ENCODE results near the gene TRAPPC8.

TRAPPC8 gene, protein sequence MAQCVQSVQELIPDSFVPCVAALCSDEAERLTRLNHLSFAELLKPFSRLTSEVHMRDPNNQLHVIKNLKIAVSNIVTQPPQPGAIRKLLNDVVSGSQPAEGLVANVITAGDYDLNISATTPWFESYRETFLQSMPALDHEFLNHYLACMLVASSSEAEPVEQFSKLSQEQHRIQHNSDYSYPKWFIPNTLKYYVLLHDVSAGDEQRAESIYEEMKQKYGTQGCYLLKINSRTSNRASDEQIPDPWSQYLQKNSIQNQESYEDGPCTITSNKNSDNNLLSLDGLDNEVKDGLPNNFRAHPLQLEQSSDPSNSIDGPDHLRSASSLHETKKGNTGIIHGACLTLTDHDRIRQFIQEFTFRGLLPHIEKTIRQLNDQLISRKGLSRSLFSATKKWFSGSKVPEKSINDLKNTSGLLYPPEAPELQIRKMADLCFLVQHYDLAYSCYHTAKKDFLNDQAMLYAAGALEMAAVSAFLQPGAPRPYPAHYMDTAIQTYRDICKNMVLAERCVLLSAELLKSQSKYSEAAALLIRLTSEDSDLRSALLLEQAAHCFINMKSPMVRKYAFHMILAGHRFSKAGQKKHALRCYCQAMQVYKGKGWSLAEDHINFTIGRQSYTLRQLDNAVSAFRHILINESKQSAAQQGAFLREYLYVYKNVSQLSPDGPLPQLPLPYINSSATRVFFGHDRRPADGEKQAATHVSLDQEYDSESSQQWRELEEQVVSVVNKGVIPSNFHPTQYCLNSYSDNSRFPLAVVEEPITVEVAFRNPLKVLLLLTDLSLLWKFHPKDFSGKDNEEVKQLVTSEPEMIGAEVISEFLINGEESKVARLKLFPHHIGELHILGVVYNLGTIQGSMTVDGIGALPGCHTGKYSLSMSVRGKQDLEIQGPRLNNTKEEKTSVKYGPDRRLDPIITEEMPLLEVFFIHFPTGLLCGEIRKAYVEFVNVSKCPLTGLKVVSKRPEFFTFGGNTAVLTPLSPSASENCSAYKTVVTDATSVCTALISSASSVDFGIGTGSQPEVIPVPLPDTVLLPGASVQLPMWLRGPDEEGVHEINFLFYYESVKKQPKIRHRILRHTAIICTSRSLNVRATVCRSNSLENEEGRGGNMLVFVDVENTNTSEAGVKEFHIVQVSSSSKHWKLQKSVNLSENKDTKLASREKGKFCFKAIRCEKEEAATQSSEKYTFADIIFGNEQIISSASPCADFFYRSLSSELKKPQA (N-terminal part only)

DNA sequence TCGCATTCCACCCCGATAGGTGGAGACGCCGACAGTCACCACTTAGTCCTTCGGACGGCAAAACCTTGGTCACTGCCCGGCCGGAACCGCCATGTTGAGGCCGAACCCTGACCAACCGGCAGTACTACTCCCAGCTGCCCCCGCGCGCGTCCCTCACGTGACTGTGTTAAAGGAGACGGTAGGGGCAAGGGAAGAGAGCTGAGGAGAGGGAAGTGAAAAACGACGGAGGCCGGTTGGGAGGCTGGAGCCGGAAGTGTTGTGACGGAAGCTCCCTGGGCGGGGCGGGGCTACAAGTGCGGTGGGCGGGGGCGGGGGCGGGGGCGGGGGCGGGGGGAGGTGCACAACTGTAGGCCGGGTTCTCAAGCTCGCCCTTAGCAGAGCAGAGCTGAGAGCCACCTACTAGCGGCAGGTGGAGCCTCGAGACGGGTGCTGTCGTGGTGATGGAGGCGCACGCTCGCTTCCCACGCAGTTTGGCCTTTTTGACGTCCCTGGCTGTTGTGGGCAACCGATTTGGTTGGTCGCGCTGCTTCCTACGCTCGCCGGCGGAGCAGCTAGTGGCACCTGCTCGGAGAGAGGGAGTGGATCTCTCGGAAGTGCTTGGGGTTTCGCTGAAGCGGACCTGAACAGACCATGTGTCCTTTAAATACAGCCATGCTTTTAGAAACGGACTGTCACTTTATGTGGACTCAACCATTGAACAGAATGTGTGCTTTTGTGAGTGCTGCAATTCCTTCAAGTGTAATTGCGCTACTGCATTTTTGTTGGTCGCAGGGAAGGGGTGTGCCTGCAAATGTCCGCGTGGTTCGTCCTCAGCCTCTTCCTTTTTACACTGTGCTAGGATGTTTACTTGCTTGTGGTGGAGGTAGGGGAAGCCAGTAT, at the start of gene TRAPPC8:
Gene TRAPPC8, minus strand, starts transcription at position 130 of the 879 bp plus-strand sequence. CDS start 364 bp downstream, outside the sequence.
- H3K27me3 ChIP-seq (ENCODE audit: control insufficient read depth, insufficient read depth, low read length) = no peaks in the 10 kb centered on the region
- H3K9me3 ChIP-seq (ENCODE audit: control insufficient read depth, low read depth, low read length) = no peaks in the 10 kb centered on the region
- peak within 1 kb of the TSS; percentile 96 for H3K4me3 ChIP-seq (ENCODE audit: low read length)
- H3K27ac ChIP-seq (ENCODE audit: low read length) = peak within 1 kb of the TSS; percentile 80
- H3K4me1 ChIP-seq (ENCODE audit: control insufficient read depth, low read depth, low read length) = peaks cover 14% of the 10 kb centered on the region
- H3K36me3 ChIP-seq (ENCODE audit: control insufficient read depth, low read depth, low read length) = no peaks in the 10 kb centered on the region
- H3K9ac ChIP-seq (ENCODE audit: low read length) = peak within 1 kb of the TSS; percentile 94

DNA sequence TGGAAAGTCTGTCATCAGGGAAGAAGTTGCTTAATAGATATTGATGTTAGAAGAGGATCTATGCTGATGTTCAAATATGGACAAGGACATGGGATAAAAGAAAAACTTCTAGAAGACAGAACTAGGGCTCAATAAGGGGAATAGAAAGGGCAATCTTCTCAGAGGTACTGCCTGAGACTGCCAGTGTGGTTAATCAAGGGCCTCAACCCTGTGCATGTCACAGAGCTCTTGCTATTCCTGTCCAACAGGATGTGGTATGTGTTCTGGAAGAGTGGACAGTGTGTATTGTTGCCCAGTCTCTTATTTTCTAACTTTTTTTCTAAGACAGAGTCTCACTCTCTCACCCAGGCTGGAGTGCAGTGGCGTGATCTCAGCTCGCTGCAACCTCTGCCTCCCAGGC, 47.9 kb upstream of the TRAPPC8 start:
- H3K4me3 ChIP-seq (ENCODE audit: low read length) = no peak overlapping the region
- H3K4me1 ChIP-seq (ENCODE audit: control insufficient read depth, low read depth, low read length) = no peaks in the 10 kb centered on the region
- H3K27ac ChIP-seq (ENCODE audit: low read length) = no peak overlapping the region
- H3K9me3 ChIP-seq (ENCODE audit: control insufficient read depth, low read depth, low read length) = no peaks in the 10 kb centered on the region
- H3K27me3 ChIP-seq (ENCODE audit: control insufficient read depth, insufficient read depth, low read length) = no peaks in the 10 kb centered on the region
- H3K9ac ChIP-seq (ENCODE audit: low read length) = no peak overlapping the region
- no peaks in the 10 kb centered on the region for H3K36me3 ChIP-seq (ENCODE audit: control insufficient read depth, low read depth, low read length)

DNA sequence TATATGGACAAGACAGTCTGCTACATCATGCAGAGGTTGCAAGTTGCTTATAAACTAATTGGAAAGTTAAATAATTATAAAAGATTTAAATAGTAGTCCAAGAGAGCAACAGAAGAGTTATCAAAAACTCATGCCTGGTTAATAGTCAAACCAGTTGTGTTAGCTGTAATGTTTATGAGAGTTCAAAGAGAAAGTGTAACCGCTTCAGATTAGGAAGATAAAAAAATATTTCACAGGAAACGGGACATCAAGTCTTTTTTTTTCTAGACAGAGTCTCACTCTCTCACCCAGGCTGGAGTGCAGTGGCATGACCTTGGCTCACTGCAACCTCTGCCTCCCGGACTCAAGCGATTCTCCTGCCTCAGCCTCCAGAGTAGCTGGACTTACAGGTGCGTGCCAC, 41.0 kb upstream of the TRAPPC8 start:
- Histone ChIP-seq H3K36me3 (ENCODE audit: control insufficient read depth, low read depth, low read length) (no peaks in the 10 kb centered on the region), H3K9ac (ENCODE audit: low read length) (no peak overlapping the region), H3K4me3 (ENCODE audit: low read length) (no peak overlapping the region), H3K27me3 (ENCODE audit: control insufficient read depth, insufficient read depth, low read length) (no peaks in the 10 kb centered on the region), H3K9me3 (ENCODE audit: control insufficient read depth, low read depth, low read length) (no peaks in the 10 kb centered on the region), H3K4me1 (ENCODE audit: control insufficient read depth, low read depth, low read length) (no peaks in the 10 kb centered on the region), H3K27ac (ENCODE audit: low read length) (no peak overlapping the region)

DNA sequence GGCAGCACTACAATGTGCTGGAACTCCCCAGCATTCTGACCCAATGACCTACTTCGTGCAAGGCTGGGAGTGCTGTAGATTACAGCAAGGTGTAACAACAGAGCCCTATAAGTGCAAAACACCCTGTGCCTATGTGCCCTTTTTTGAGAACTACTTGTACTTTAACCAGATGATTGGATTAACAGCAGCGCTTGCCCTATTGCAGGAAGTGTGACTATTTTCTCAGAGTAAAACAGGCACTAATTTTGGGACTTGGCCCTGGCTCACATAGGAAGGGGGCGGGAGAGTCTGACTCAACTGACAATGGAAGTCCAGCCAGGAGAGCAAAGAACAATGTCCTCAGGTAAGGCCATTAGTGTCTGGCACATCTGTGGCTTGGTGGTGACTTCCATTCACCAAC, 40.1 kb upstream of the TRAPPC8 start:
- no peaks in the 10 kb centered on the region for H3K4me1 ChIP-seq (ENCODE audit: control insufficient read depth, low read depth, low read length)
- H3K27ac ChIP-seq (ENCODE audit: low read length) = no peak overlapping the region
- H3K9me3 ChIP-seq (ENCODE audit: control insufficient read depth, low read depth, low read length) = no peaks in the 10 kb centered on the region
- H3K27me3 ChIP-seq (ENCODE audit: control insufficient read depth, insufficient read depth, low read length) = no peaks in the 10 kb centered on the region
- no peak overlapping the region for H3K4me3 ChIP-seq (ENCODE audit: low read length)
- H3K36me3 ChIP-seq (ENCODE audit: control insufficient read depth, low read depth, low read length) = no peaks in the 10 kb centered on the region
- no peak overlapping the region for H3K9ac ChIP-seq (ENCODE audit: low read length)

DNA sequence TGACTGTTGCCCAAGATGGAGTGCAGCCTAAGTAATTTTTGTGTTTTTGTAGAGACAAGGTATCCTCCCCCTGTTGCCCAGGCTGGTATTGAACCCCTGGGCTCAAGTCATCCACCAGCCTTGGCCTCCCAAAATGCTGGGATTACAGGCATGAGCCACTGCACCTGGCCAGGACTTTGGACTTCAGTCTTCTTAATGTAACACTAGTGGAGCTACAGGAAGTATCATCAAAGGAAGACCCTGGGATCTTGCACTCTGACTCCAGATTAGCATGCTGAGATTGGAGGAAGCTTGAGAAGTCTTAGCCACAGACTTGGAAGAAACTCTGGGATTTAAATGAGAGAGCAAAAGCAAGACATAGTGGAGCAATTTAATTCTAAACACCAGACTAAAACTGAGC, 37.9 kb upstream of the TRAPPC8 start:
- Histone ChIP-seq H3K27me3 (ENCODE audit: control insufficient read depth, insufficient read depth, low read length) (no peaks in the 10 kb centered on the region), H3K4me3 (ENCODE audit: low read length) (no peak overlapping the region), H3K36me3 (ENCODE audit: control insufficient read depth, low read depth, low read length) (no peaks in the 10 kb centered on the region), H3K9me3 (ENCODE audit: control insufficient read depth, low read depth, low read length) (no peaks in the 10 kb centered on the region), H3K27ac (ENCODE audit: low read length) (no peak overlapping the region), H3K4me1 (ENCODE audit: control insufficient read depth, low read depth, low read length) (peaks cover 3% of the 10 kb centered on the region), H3K9ac (ENCODE audit: low read length) (no peak overlapping the region)

DNA sequence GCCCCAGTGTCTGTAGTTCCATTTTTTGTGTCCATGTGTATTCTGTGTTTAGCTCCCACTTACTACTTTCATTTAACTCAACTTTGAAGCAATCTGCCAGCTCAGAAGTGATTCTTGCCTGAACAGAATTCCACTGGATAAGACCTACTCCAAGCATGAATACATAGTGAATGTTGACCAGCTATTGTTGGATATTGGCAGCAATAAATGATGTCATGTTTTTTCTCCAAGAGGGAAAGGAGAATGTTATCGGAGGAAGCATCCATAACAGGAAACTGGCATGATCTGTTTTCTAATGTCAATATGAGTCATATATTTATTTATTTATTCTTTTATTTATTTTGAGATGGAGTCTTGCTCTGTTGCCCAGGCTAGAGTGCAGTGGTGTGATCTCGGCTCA, 36.8 kb upstream of the TRAPPC8 start:
- Histone ChIP-seq H3K9ac (ENCODE audit: low read length) (no peak overlapping the region), H3K9me3 (ENCODE audit: control insufficient read depth, low read depth, low read length) (peaks cover under 1% of the 10 kb centered on the region), H3K36me3 (ENCODE audit: control insufficient read depth, low read depth, low read length) (no peaks in the 10 kb centered on the region), H3K27ac (ENCODE audit: low read length) (no peak overlapping the region), H3K4me1 (ENCODE audit: control insufficient read depth, low read depth, low read length) (peaks cover 3% of the 10 kb centered on the region), H3K4me3 (ENCODE audit: low read length) (no peak overlapping the region), H3K27me3 (ENCODE audit: control insufficient read depth, insufficient read depth, low read length) (no peaks in the 10 kb centered on the region)

DNA sequence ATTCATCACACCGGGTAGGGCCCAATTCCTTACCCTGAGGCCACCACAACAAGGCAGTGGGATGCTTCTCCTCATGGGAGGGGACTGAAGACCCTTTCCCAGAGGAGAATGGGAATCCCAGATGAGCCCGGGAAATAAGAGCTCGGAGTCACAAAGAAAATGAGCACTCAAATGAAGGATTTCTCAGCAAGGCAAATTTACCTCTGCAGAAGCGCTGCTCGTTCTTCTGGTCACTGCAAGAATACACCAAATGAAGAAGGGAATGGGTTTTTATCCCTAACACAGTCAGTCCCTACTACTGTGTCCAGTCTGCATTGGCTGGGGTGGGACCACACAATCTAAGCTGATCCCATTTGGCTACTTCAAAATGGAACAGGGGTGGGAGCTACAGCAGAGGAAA, 35.7 kb upstream of the TRAPPC8 start:
- no peak overlapping the region for H3K9ac ChIP-seq (ENCODE audit: low read length)
- H3K27me3 ChIP-seq (ENCODE audit: control insufficient read depth, insufficient read depth, low read length) = no peaks in the 10 kb centered on the region
- no peak overlapping the region for H3K27ac ChIP-seq (ENCODE audit: low read length)
- peaks cover 11% of the 10 kb centered on the region for H3K9me3 ChIP-seq (ENCODE audit: control insufficient read depth, low read depth, low read length)
- peaks cover 3% of the 10 kb centered on the region for H3K4me1 ChIP-seq (ENCODE audit: control insufficient read depth, low read depth, low read length)
- H3K36me3 ChIP-seq (ENCODE audit: control insufficient read depth, low read depth, low read length) = no peaks in the 10 kb centered on the region
- no peak overlapping the region for H3K4me3 ChIP-seq (ENCODE audit: low read length)

DNA sequence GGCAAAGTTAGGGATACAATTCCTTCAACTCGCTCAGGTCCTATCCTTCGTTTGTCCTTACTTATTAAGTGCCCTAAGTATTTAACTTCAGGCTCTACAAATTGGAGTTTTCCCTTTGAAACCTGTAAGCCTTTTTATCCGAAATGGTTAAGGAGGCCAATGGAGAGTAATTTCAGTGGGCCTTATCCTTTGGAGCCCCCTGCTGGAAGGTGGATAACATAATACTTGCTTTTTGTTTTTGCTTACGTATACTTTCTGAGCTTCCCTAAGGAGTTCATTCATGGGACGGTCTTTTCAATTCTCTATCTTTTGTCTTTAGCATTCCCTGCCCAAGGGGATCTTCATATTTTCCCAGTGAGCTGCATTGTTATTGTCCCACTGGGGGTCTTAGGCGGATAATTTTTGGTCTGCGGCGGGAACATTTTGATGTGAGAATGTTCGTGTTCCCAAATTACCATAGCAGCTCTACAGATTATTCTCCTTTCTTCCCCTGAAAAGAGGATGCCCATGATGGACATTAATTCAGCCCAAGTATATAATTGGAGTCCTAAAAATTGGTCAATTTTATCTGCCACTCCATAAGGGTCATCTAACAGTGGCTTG, 34.4 kb upstream of the TRAPPC8 start:
- no peak overlapping the region for H3K9ac ChIP-seq (ENCODE audit: low read length)
- no peak overlapping the region for H3K27ac ChIP-seq (ENCODE audit: low read length)
- H3K4me3 ChIP-seq (ENCODE audit: low read length) = no peak overlapping the region
- H3K9me3 ChIP-seq (ENCODE audit: control insufficient read depth, low read depth, low read length) = peaks cover 13% of the 10 kb centered on the region
- H3K4me1 ChIP-seq (ENCODE audit: control insufficient read depth, low read depth, low read length) = peaks cover 3% of the 10 kb centered on the region
- no peaks in the 10 kb centered on the region for H3K27me3 ChIP-seq (ENCODE audit: control insufficient read depth, insufficient read depth, low read length)
- H3K36me3 ChIP-seq (ENCODE audit: control insufficient read depth, low read depth, low read length) = no peaks in the 10 kb centered on the region

DNA sequence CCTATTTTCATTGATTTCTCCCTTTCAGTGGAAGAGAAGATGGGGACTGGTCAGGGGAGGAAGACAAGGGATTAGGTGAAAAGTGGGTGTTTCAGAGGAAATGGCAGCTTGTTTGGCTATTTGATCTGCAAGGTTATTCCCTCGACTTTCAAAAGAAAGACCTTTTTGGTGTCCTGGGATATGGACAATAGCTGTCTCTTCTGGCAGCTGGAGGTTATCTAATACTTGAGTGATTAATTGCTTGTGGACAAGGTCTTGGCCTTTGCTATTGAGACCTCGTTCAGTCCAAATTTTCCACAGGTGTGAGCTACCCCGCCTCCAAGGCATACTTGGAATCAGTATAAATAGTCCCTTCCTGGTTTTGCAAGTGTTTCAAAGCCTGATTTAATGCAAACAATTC, 33.3 kb upstream of the TRAPPC8 start:
- no peaks in the 10 kb centered on the region for H3K27me3 ChIP-seq (ENCODE audit: control insufficient read depth, insufficient read depth, low read length)
- no peak overlapping the region for H3K27ac ChIP-seq (ENCODE audit: low read length)
- H3K4me1 ChIP-seq (ENCODE audit: control insufficient read depth, low read depth, low read length) = peaks cover 3% of the 10 kb centered on the region
- H3K4me3 ChIP-seq (ENCODE audit: low read length) = no peak overlapping the region
- H3K9me3 ChIP-seq (ENCODE audit: control insufficient read depth, low read depth, low read length) = peaks cover 13% of the 10 kb centered on the region
- no peaks in the 10 kb centered on the region for H3K36me3 ChIP-seq (ENCODE audit: control insufficient read depth, low read depth, low read length)
- no peak overlapping the region for H3K9ac ChIP-seq (ENCODE audit: low read length)

DNA sequence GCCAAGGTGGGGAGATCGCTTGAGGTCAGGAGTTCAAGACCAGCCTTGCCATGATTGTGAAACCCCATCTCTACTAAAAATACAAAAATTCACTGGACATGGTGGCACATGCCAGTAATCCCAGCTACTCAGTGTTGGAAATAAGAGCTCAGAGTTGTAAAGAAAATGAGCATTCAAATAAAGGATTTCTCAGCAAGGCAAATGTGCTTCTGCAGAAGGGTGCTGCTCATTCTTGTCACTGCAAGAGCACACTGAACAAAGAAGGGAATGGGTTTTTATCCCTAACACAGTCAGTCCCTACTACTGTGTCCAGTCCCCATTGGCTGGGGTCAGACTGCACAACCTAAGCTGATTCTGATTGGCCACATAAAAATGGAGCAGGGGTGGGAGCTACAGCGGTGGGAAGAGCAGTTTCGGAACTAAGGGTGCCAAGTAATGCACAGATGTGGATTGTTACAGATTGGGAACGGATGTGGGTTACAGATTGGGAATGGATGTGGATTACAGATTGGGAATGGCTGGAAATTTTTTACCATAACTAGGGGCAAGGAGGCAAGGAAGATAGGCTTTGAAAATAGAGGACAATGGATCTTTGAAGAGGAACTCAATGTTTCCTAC, 31.1 kb upstream of the TRAPPC8 start:
- Histone ChIP-seq H3K9me3 (ENCODE audit: control insufficient read depth, low read depth, low read length) (peaks cover 13% of the 10 kb centered on the region), H3K9ac (ENCODE audit: low read length) (no peak overlapping the region), H3K27me3 (ENCODE audit: control insufficient read depth, insufficient read depth, low read length) (no peaks in the 10 kb centered on the region), H3K4me3 (ENCODE audit: low read length) (no peak overlapping the region), H3K27ac (ENCODE audit: low read length) (no peak overlapping the region), H3K4me1 (ENCODE audit: control insufficient read depth, low read depth, low read length) (peaks cover 3% of the 10 kb centered on the region), H3K36me3 (ENCODE audit: control insufficient read depth, low read depth, low read length) (no peaks in the 10 kb centered on the region)
